ENCODE data around the gene IFNAR1.

Gene IFNAR1

GRCh38 chr21:33374080-33374449 lies 49.3 kb downstream of the IFNAR1 start:
- Histone ChIP-seq H3K27ac (ENCODE audit: low read depth, low read length, poor library complexity, severe bottlenecking) (peak overlapping the region; percentile 95), H3K79me2 (ENCODE audit: insufficient read depth, low read length) (no peaks in the 10 kb centered on the region), H2AFZ (ENCODE audit: low read length) (no peak overlapping the region), H3F3A (ENCODE audit: insufficient read depth, low read length) (no peaks in the 10 kb centered on the region), H3K36me3 (ENCODE audit: insufficient read depth, low read length) (no peaks in the 10 kb centered on the region), H4K20me1 (ENCODE audit: insufficient read depth, low read length) (no peaks in the 10 kb centered on the region), H3K4me3 (ENCODE audit: low read depth, low read length, poor library complexity, severe bottlenecking) (peak overlapping the region; percentile 20), H3K9ac (ENCODE audit: low read length) (peak overlapping the region; percentile 62), H3K27me3 (ENCODE audit: insufficient read depth, low read length) (no peaks in the 10 kb centered on the region), H3K4me2 (ENCODE audit: low read length) (peak overlapping the region; percentile 61), H3K9me2 (ENCODE audit: low read depth, low read length) (no peaks in the 10 kb centered on the region), H3K4me1 (ENCODE audit: insufficient read depth, low read length, severe bottlenecking) (peaks cover 65% of the 10 kb centered on the region), H3K9me3 (ENCODE audit: low read length) (no peaks in the 10 kb centered on the region)
- no peak for TF ChIP-seq EZH2 (IDR thresholded peaks at IDR 0.05; ENCODE audit: borderline replicate concordance, low read length)
- no peak for TF ChIP-seq CTCF (IDR thresholded peaks at IDR 0.05; ENCODE audit: low read length)

- Histone ChIP-seq H3K9ac (ENCODE audit: low read length) (peak overlapping the region; percentile 62), H3K9me3 (ENCODE audit: low read length) (no peaks in the 10 kb centered on the region), H3K9me2 (ENCODE audit: low read depth, low read length) (no peaks in the 10 kb centered on the region), H3K79me2 (ENCODE audit: insufficient read depth, low read length) (no peaks in the 10 kb centered on the region), H3K27ac (ENCODE audit: low read depth, low read length, poor library complexity, severe bottlenecking) (peak overlapping the region; percentile 95), H3K4me3 (ENCODE audit: low read depth, low read length, poor library complexity, severe bottlenecking) (peak overlapping the region; percentile 20), H3K4me2 (ENCODE audit: low read length) (peak overlapping the region; percentile 61), H3K36me3 (ENCODE audit: insufficient read depth, low read length) (no peaks in the 10 kb centered on the region), H3K27me3 (ENCODE audit: insufficient read depth, low read length) (no peaks in the 10 kb centered on the region), H3K4me1 (ENCODE audit: insufficient read depth, low read length, severe bottlenecking) (peaks cover 69% of the 10 kb centered on the region), H4K20me1 (ENCODE audit: insufficient read depth, low read length) (no peaks in the 10 kb centered on the region), H2AFZ (ENCODE audit: low read length) (no peak overlapping the region), H3F3A (ENCODE audit: insufficient read depth, low read length) (no peaks in the 10 kb centered on the region)
- no peak for TF ChIP-seq EZH2 (IDR thresholded peaks at IDR 0.05; ENCODE audit: borderline replicate concordance, low read length)
- TF ChIP-seq CTCF (IDR thresholded peaks at IDR 0.05; ENCODE audit: low read length), result peak; percentile 80
Measured at GRCh38 chr21:33374450-33375096, 49.8 kb downstream of the IFNAR1 start.

- no peak for TF ChIP-seq CTCF (IDR thresholded peaks at IDR 0.05; ENCODE audit: low read length)
- no peak for TF ChIP-seq EZH2 (IDR thresholded peaks at IDR 0.05; ENCODE audit: borderline replicate concordance, low read length)
- Histone ChIP-seq H3K4me3 (ENCODE audit: low read depth, low read length, poor library complexity, severe bottlenecking) (no peak overlapping the region), H2AFZ (ENCODE audit: low read length) (no peak overlapping the region), H3K9me2 (ENCODE audit: low read depth, low read length) (no peaks in the 10 kb centered on the region), H3K27me3 (ENCODE audit: insufficient read depth, low read length) (no peaks in the 10 kb centered on the region), H3F3A (ENCODE audit: insufficient read depth, low read length) (no peaks in the 10 kb centered on the region), H3K79me2 (ENCODE audit: insufficient read depth, low read length) (no peaks in the 10 kb centered on the region), H3K9ac (ENCODE audit: low read length) (peak overlapping the region; percentile 62; the same call in 1 of the 2 replicates), H4K20me1 (ENCODE audit: insufficient read depth, low read length) (no peaks in the 10 kb centered on the region), H3K9me3 (ENCODE audit: low read length) (no peaks in the 10 kb centered on the region), H3K4me1 (ENCODE audit: insufficient read depth, low read length, severe bottlenecking) (peaks cover 75% of the 10 kb centered on the region), H3K36me3 (ENCODE audit: insufficient read depth, low read length) (no peaks in the 10 kb centered on the region), H3K27ac (ENCODE audit: low read depth, low read length, poor library complexity, severe bottlenecking) (peak overlapping the region; percentile 95), H3K4me2 (ENCODE audit: low read length) (peak overlapping the region; percentile 61)
Measured at GRCh38 chr21:33375101-33375644, 50.4 kb downstream of the IFNAR1 start.

Data from OCI-LY1 (cell line).